Activated naive CD8-positive, alpha-beta T cell treated with anti-CD3 and anti-CD28 coated beads for 36 hours (primary cell): Measurements from ENCODE around the gene ZNF354C. TPM values are rescaled to one million over a fixed set of nuclear protein-coding genes. Genes with fewer than 3 reads are reported as not detected.

Experiments used
- DNase-seq: peaks from one replicate; pipeline ENCODE4 v3.0.0; 2021
- H3K27ac Mint-ChIP-seq: one replicate; pipeline ENCODE4 v1.8.0; 2022; ENCODE audit warnings: mild to moderate bottlenecking, moderate library complexity, mixed read lengths
- H3K27me3 Mint-ChIP-seq: one replicate; pipeline ENCODE4 v1.8.0; 2022; ENCODE audit warnings: mild to moderate bottlenecking, mixed read lengths
- H3K36me3 Mint-ChIP-seq: one replicate; pipeline ENCODE4 v1.8.0; 2021; ENCODE audit warnings: mild to moderate bottlenecking, mixed read lengths
- H3K4me1 Mint-ChIP-seq: one replicate; pipeline ENCODE4 v1.8.0; 2021; ENCODE audit warnings: mixed read lengths
- H3K4me3 Mint-ChIP-seq: one replicate; pipeline ENCODE4 v1.8.0; 2022; ENCODE audit warnings: mild to moderate bottlenecking, moderate library complexity, mixed read lengths
- H3K9me3 Mint-ChIP-seq: one replicate; pipeline ENCODE4 v1.8.0; 2022; ENCODE audit warnings: mixed read lengths
- total RNA-seq, 2 experiments: library from RNA; stranded (reverse); gene quantifications; one replicate each; pipeline ENCODE4 v1.2.3, GENCODE V29; 2021

The ZNF354C gene
- total RNA-seq, 2 experiments from 2014 or later, result 6.6 to 6.7 TPM

DNA sequence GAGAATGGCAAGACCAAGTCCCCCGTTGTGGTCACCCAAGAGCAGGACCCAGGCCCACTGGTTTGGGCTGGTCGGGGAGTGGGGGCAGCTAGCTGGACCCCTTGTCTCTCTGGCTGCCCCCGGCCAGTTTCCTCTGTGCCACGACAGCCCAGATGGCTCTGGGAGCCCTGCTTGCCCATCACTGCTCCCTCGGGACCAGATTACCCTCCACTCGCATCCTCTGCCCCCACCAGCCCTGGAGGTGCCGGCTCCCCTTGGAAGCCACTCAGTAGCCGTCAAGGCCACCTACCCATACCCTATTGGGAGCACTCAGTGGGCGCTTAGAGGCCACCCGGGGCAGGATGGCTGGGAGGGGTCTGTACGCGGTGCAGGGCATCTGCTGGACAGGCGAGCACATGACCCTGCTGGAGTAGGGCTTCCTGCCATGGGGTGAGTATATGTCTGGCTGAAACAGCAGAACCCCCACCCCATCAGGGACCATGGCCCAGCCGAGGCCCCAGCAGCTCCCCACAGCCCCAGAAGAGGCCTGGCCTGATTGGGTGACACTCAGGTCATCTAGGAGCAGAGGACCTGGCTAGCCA is 70.0 kb downstream of the ZNF354C start:
- no peak for DNase-seq
- Mint-ChIP-seq H3K4me1 (no peaks in the 10 kb centered on the region), H3K9me3 (no peaks in the 10 kb centered on the region), H3K27ac (no peak overlapping the region), H3K27me3 (no peaks in the 10 kb centered on the region), H3K4me3 (no peak overlapping the region), H3K36me3 (no peaks in the 10 kb centered on the region)

DNA sequence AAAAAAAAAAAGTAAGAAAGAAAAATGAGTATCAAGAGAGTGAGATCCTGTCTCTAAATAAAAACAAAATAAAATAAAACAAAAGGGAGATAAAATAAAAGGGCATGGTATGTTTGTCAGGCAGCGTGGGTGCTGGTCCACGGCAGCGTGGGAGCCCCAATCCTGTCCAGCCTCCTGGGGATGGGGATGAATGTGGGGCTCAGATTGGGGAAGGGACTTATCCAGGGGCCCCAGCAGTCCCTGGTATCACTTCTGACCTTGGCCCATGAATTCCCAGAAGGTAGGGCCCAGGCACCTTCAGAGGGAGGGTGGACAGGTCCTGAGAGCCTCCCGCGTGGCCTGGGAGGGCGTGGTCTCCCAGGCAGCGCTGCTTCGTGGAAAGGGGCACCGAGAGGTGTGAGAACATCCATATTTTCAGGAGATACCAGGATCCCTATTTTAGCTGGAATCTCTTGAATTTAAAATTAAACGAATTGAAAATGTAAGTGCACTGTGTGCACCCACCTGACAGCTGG is 71.2 kb downstream of the ZNF354C start:
- H3K4me3 Mint-ChIP-seq, result no peak overlapping the region
- H3K9me3 Mint-ChIP-seq, result no peaks in the 10 kb centered on the region
- no peak overlapping the region for H3K27ac Mint-ChIP-seq
- H3K36me3 Mint-ChIP-seq, result no peaks in the 10 kb centered on the region
- DNase-seq, result no peak
- H3K27me3 Mint-ChIP-seq, result no peaks in the 10 kb centered on the region
- H3K4me1 Mint-ChIP-seq, result no peaks in the 10 kb centered on the region

DNA sequence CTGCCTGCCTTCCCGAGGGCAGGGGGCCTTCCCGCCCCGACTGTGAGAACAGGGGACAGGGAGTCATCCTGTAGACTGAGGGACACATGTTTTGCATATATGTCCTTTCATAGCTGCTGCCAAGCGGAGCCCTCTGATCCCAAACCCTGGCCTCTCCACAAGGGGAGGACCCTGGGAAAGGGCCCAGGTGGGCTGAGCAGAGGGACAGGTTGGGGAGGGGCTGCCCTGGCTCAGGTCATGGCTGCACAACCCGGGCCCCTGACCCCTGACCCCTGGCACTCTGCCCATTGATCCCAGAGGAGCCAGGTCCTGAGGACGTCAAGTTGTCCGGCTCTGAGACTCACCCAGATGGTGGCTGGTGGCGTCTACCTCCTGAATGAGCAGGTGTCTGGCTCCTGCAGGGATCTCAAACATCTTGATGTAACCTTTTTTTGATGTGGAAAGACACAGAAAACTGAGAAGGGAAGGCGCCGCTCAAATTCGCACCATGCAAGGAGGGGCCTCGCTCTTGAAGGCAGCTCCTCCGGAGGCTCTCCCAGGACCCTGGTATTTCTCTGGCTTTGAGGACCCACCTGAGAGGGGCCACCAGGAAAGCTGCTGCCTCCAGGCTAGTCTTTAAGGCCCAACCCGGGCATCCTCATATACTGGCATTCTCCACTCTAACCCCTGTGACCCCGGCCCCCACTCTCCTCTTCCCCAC is 71.9 kb downstream of the ZNF354C start:
- no peak overlapping the region for H3K4me3 Mint-ChIP-seq
- no peaks in the 10 kb centered on the region for H3K9me3 Mint-ChIP-seq
- H3K27me3 Mint-ChIP-seq, result no peaks in the 10 kb centered on the region
- DNase-seq, result no peak
- H3K36me3 Mint-ChIP-seq, result no peaks in the 10 kb centered on the region
- no peaks in the 10 kb centered on the region for H3K4me1 Mint-ChIP-seq
- H3K27ac Mint-ChIP-seq, result no peak overlapping the region

DNA sequence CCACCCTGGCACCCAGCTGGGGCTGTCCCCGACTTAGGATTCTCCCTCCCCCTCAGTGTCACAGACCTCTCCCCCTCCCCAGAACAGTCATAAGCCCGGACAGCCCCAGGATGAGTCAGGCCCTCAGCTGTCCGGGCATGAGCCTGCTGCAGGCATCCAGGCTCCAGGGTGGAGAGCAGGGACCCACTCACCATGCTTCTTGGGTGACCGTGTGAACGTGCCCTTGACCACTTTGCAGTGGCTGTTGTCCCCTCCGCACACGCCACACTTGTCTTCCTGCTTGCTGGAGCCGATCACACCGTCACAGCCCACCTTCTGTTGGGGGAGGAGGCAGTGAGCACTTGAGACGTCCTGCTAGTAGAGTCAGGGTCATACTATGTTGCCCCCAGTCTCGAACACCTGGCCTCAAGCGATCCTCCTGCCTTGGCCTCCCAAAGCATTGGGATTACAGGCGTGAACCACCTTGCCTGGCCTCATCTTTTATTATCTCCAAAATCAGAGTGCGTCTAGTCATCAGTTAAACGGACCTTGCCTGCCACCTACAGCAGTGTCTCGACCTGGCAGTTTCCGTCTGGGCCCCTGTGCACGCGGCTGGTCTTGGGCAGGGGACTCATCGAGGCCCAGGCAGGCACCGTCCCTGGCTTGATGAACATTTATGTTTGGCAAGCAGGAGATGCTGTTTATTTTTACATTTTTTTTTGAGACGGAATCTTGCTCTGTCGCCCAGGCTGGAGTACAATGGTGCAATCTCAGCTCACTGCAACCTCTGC is 72.6 kb downstream of the ZNF354C start:
- H3K27ac Mint-ChIP-seq, result no peak overlapping the region

More for the DNA sequence above, 72.6 kb downstream of the ZNF354C start:
- no peak for DNase-seq
- Mint-ChIP-seq H3K4me1 (no peaks in the 10 kb centered on the region), H3K4me3 (no peak overlapping the region), H3K36me3 (no peaks in the 10 kb centered on the region), H3K27me3 (no peaks in the 10 kb centered on the region), H3K9me3 (no peaks in the 10 kb centered on the region)

Other genes with a start within 250 kb of the ZNF354C start
- 10 to 100 TPM in 1 of 2 experiments, 1 to 10 TPM in 1; 9.4 to 11.0 TPM for gene ZNF354B, start 200.4 kb upstream of the ZNF354C start, total RNA-seq
- under 1 TPM; 0.32 to 0.37 TPM for gene ZFP2, start 164.5 kb upstream of the ZNF354C start, total RNA-seq
- not detected for gene ZNF454, start 119.2 kb upstream of the ZNF354C start, total RNA-seq
- gene GRM6, start 65.1 kb upstream of the ZNF354C start, total RNA-seq, result not detected
- 1 to 10 TPM; 2.1 to 2.2 TPM for gene ZNF879, start 36.6 kb upstream of the ZNF354C start, total RNA-seq